ENCODE measurements around the gene GRK5. TPM values are rescaled to one million over a fixed set of nuclear protein-coding genes. Genes with fewer than 3 reads are reported as not detected.

The GRK5 gene
- total RNA-seq, 1 donor from 2014 or later: 21.3 TPM

GRCh38 chr10:119284679-119285096 lies 77.3 kb downstream of the GRK5 start:
- intact Hi-C loops (cut with micrococcal nuclease): loop anchor here (1.0 kb wide), 1 partner anchor 8 kb away; no protein-coding TSS in a partner anchor
- ATAC-seq (ENCODE audit: low read depth): no peak
- H3K4me3 Mint-ChIP-seq: no peak overlapping the region
- no peaks in the 10 kb centered on the region for H3K36me3 Mint-ChIP-seq (ENCODE audit: low read depth)
- TF ChIP-seq CTCF (IDR thresholded peaks at IDR 0.05): no peak
- CTCF ChIA-PET: interaction anchor here (1.6 kb wide), 1 partner anchor 76 kb away, joined by 4 read pairs; no protein-coding TSS in a partner anchor
- POLR2A ChIA-PET: interaction anchor here (1.2 to 1.8 kb wide), 2 partner anchors 17 to 21 kb away, joined by 4 to 12 read pairs; no protein-coding TSS in a partner anchor
- DNase-seq: no peak
- H3K4me1 Mint-ChIP-seq: peaks cover 79% of the 10 kb centered on the region
- H3K27ac Mint-ChIP-seq: peak overlapping the region; percentile 77
- no peaks in the 10 kb centered on the region for H3K27me3 Mint-ChIP-seq
- H3K9me3 Mint-ChIP-seq: no peaks in the 10 kb centered on the region

GRCh38 chr10:119285495-119286267 lies 78.3 kb downstream of the GRK5 start:
- Mint-ChIP-seq H3K27ac (peak overlapping the region; percentile 77), H3K27me3 (no peaks in the 10 kb centered on the region), H3K4me3 (peak overlapping the region; percentile 38), H3K4me1 (peaks cover 83% of the 10 kb centered on the region), H3K36me3 (ENCODE audit: low read depth) (no peaks in the 10 kb centered on the region), H3K9me3 (no peaks in the 10 kb centered on the region)
- TF ChIP-seq CTCF (IDR thresholded peaks at IDR 0.05): no peak
- DNase-seq: no peak
- intact Hi-C loops (cut with micrococcal nuclease): no loop called here
- ATAC-seq (ENCODE audit: low read depth): no peak
- ChIA-PET POLR2A (interaction anchor here (1.0 to 1.3 kb wide), 4 partner anchors 10 to 79 kb away, joined by 3 to 4 read pairs (median 4); partner anchors contain the start of gene GRK5), CTCF (interaction anchor here (1.0 to 1.6 kb wide), 2 partner anchors 77 to 79 kb away, joined by 3 to 4 read pairs; no protein-coding TSS in a partner anchor)

- H3K4me3 Mint-ChIP-seq: no peak overlapping the region
- peaks cover 83% of the 10 kb centered on the region for H3K4me1 Mint-ChIP-seq
- H3K36me3 Mint-ChIP-seq (ENCODE audit: low read depth): no peaks in the 10 kb centered on the region
- DNase-seq (no peak), ATAC-seq (ENCODE audit: low read depth) (no peak)
- intact Hi-C loops (cut with micrococcal nuclease): no loop called here
- H3K9me3 Mint-ChIP-seq: no peaks in the 10 kb centered on the region
- ChIA-PET CTCF (no interaction called here), POLR2A (interaction anchor here (1.2 to 1.3 kb wide), 2 partner anchors 19 to 79 kb away, joined by 3 to 4 read pairs; partner anchors contain the start of gene GRK5)
- TF ChIP-seq CTCF (IDR thresholded peaks at IDR 0.05): no peak
- H3K27me3 Mint-ChIP-seq: no peaks in the 10 kb centered on the region
- H3K27ac Mint-ChIP-seq: peak overlapping the region; percentile 56
Observed at GRCh38 chr10:119286516-119286915, 79.1 kb downstream of the GRK5 start.

GRCh38 chr10:119286983-119287633 lies 79.7 kb downstream of the GRK5 start:
- POLR2A ChIA-PET: interaction anchor here (1.2 kb wide), 1 partner anchor 20 kb away, joined by 3 read pairs; no protein-coding TSS in a partner anchor
- Mint-ChIP-seq H3K27me3 (no peaks in the 10 kb centered on the region), H3K36me3 (ENCODE audit: low read depth) (no peaks in the 10 kb centered on the region), H3K4me3 (no peak overlapping the region), H3K27ac (no peak overlapping the region), H3K9me3 (no peaks in the 10 kb centered on the region), H3K4me1 (peaks cover 82% of the 10 kb centered on the region)
- no peak for TF ChIP-seq CTCF (IDR thresholded peaks at IDR 0.05)
- CTCF ChIA-PET: no interaction called here
- intact Hi-C loops (cut with micrococcal nuclease): no loop called here
- ATAC-seq (ENCODE audit: low read depth) (no peak), DNase-seq (no peak)

GRCh38 chr10:119288574-119289001 lies 81.2 kb downstream of the GRK5 start:
- Mint-ChIP-seq H3K36me3 (ENCODE audit: low read depth) (no peaks in the 10 kb centered on the region), H3K4me3 (no peak overlapping the region), H3K4me1 (peaks cover 87% of the 10 kb centered on the region), H3K9me3 (no peaks in the 10 kb centered on the region), H3K27ac (no peak overlapping the region), H3K27me3 (no peaks in the 10 kb centered on the region)
- POLR2A ChIA-PET: interaction anchor here (1.2 to 2.0 kb wide), 3 partner anchors 15 to 82 kb away, joined by 3 to 6 read pairs (median 5); partner anchors contain the start of gene GRK5
- ATAC-seq (ENCODE audit: low read depth) (no peak), DNase-seq (no peak)
- CTCF ChIA-PET: interaction anchor here (0.6 kb wide), 1 partner anchor 79 kb away, joined by 3 read pairs; no protein-coding TSS in a partner anchor
- intact Hi-C loops (cut with micrococcal nuclease): no loop called here
- no peak for TF ChIP-seq CTCF (IDR thresholded peaks at IDR 0.05)

Data from activated B cell treated with CpG ODN at 0.5 μM for 24 hours (primary cell).